Activated CD8-positive, alpha-beta memory T cell treated with anti-CD3 and anti-CD28 coated beads for 48 hours (primary cell): ENCODE results near the gene ADARB1.

Source experiments
- DNase-seq, 3 experiments: peaks; one replicate each; pipeline ENCODE4 v3.0.0-alpha.2; 2020; ENCODE audit warnings: low read depth in 2 of 3, low spot score in 2 of 3

The ADARB1 gene

GRCh38 chr21:45148316-45148990, 74.1 kb downstream of the ADARB1 start:
- no peak for DNase-seq

GRCh38 chr21:45149021-45149420, 74.6 kb downstream of the ADARB1 start:
- DNase-seq = no peak

- no peak for DNase-seq
These were observed 76.3 kb downstream of the ADARB1 start for GRCh38 chr21:45150638-45151131.

- no peak for DNase-seq
These were observed 77.2 kb downstream of the ADARB1 start for GRCh38 chr21:45151445-45152160.

GRCh38 chr21:45152265-45152746, 77.9 kb downstream of the ADARB1 start:
- peak; percentile 30 to 55 (median 40) for DNase-seq

GRCh38 chr21:45153358-45154318, 79.3 kb downstream of the ADARB1 start:
- DNase-seq = no peak

GRCh38 chr21:45154511-45155508, 80.4 kb downstream of the ADARB1 start:
- DNase-seq = no peak

GRCh38 chr21:45155910-45156309, 81.5 kb downstream of the ADARB1 start:
- DNase-seq = no peak

GRCh38 chr21:45156459-45156858, 82.1 kb downstream of the ADARB1 start:
- DNase-seq = no peak

- DNase-seq = no peak
These were observed 83.6 kb downstream of the ADARB1 start for GRCh38 chr21:45157932-45158331.

GRCh38 chr21:45158491-45159423, 84.4 kb downstream of the ADARB1 start:
- no peak for DNase-seq

- DNase-seq = no peak
These were observed 85.8 kb downstream of the ADARB1 start for GRCh38 chr21:45160198-45160597.

- DNase-seq = no peak
These were observed 86.9 kb downstream of the ADARB1 start for GRCh38 chr21:45161038-45161945.

- no peak for DNase-seq
These were observed 87.7 kb downstream of the ADARB1 start for GRCh38 chr21:45162115-45162514.

- DNase-seq = no peak
These were observed 88.4 kb downstream of the ADARB1 start for GRCh38 chr21:45162809-45163208.

- DNase-seq = no peak
These were observed 89.2 kb downstream of the ADARB1 start for GRCh38 chr21:45163413-45164123.

GRCh38 chr21:45164124-45164511, 89.7 kb downstream of the ADARB1 start:
- DNase-seq = no peak
